ENCODE results near the gene PPP6R3.

- TF ChIP-seq CTCF (IDR thresholded peaks at IDR 0.05; ENCODE audit: low read depth, low read length) = no peak
- TF ChIP-seq POLR2A (IDR thresholded peaks at IDR 0.05; ENCODE audit: extremely low read depth, insufficient read length) = no peak
These were observed 15.0 kb upstream of the PPP6R3 start for GRCh38 chr11:68445531-68446035.
